Breast epithelium (tissue), 4 donors: ENCODE measurements around the gene SOD2. TPM values are rescaled to one million over a fixed set of nuclear protein-coding genes. Genes with fewer than 3 reads are reported as not detected.

Experiments
- DNase-seq, 2 donors: peaks; one replicate each; pipeline ENCODE4 v3.0.0-alpha.2; 2019; ENCODE audit warnings: low spot score in 2 of 2
- H3K27ac ChIP-seq, 2 donors: fragments of 200-600 bp; sonication (generic) in 1 of 2; one replicate each; pipeline ENCODE4 v1.5.1; 2016 to 2019; ENCODE audit warnings: mild to moderate bottlenecking in 1 of 2
- H3K27me3 ChIP-seq, 2 donors: fragments of 200-600 bp; sonication (generic) in 1 of 2; one replicate each; pipeline versions ENCODE4 v1.5.1 to v1.6.0; 2017 to 2019; ENCODE audit warnings: control low read depth in 1 of 2, mild to moderate bottlenecking in 1 of 2
- H3K36me3 ChIP-seq: fragments of 200-600 bp; one replicate; pipeline ENCODE4 v1.5.1; 2019
- H3K4me1 ChIP-seq, 2 donors: fragments of 200-600 bp; sonication (generic); one replicate each; pipeline ENCODE4 v1.5.1; 2016 to 2019; ENCODE audit warnings: control low read depth in 1 of 2
- H3K4me3 ChIP-seq, 3 donors: fragments of 200-600 bp; sonication (generic); 1 replicate in 2 of 3; 2 replicates in 1 of 3; pipeline ENCODE4 v1.5.1; 2016 to 2019; ENCODE audit warnings: mild to moderate bottlenecking in 3 of 3, moderate library complexity in 2 of 3
- H3K9me3 ChIP-seq, 2 donors: fragments of 200-600 bp; sonication (generic) in 1 of 2; one replicate each; pipeline ENCODE4 v1.5.1; 2016 to 2019; ENCODE audit warnings: control low read depth in 1 of 2
- CTCF ChIP-seq, 3 donors: fragments of 450-650 bp; IDR thresholded peaks; one replicate each; pipeline ENCODE4 v1.5.1; 2016 to 2017; ENCODE audit warnings: antibody characterized with exemption in 3 of 3, mild to moderate bottlenecking in 3 of 3, moderate library complexity in 3 of 3
- POLR2A ChIP-seq: fragments of 450-650 bp; IDR thresholded peaks from one replicate; pipeline ENCODE4 v1.6.1; 2016; ENCODE audit warnings: antibody characterized with exemption, mild to moderate bottlenecking, moderate library complexity
- POLR2AphosphoS5 ChIP-seq, 3 donors: sonication (generic); formaldehyde crosslinking; IDR thresholded peaks; one replicate each; pipeline ENCODE4 v1.6.1; 2017; ENCODE audit warnings: antibody characterized with exemption in 3 of 3
- intact Hi-C: fragments of 100-400 bp; cut with DNase I; formaldehyde crosslinking; loops from one replicate; pipeline ENCODE4 v1.15.1; 2023; ENCODE audit warnings: low total_unique reads
- total RNA-seq, 3 donors: library from RNA; depleted of rRNA; stranded (reverse); fragments of >200 nt; gene quantifications; one replicate each; pipeline ENCODE4 v1.1.0, GENCODE V29; 2016

Gene SOD2
- total RNA-seq, 3 donors from 2014 or later, result 999 to 1,273 (median 1,163) TPM

- DNase-seq, result no peak
Observed at GRCh38 chr6:159646116-159646515, 46.9 kb downstream of the SOD2 start.

GRCh38 chr6:159645640-159646039 lies 47.4 kb downstream of the SOD2 start:
- DNase-seq, result no peak
- Histone ChIP-seq H3K4me1 (no peaks in the 10 kb centered on the region), H3K4me3 (no peak overlapping the region), H3K36me3 (no peaks in the 10 kb centered on the region), H3K9me3 (no peaks in the 10 kb centered on the region), H3K27ac (no peak overlapping the region), H3K27me3 (no peaks in the 10 kb centered on the region)
- TF ChIP-seq POLR2A (no peak), POLR2AphosphoS5 (IDR thresholded peaks at IDR 0.05) (no peak), CTCF (IDR thresholded peaks at IDR 0.05) (no peak)
- intact Hi-C loops, result no loop called here

More at GRCh38 chr6:159646116-159646515, 46.9 kb downstream of the SOD2 start:
- no peak overlapping the region for H3K27ac ChIP-seq
- no peak overlapping the region for H3K4me3 ChIP-seq
- TF ChIP-seq POLR2A (no peak), CTCF (IDR thresholded peaks at IDR 0.05) (no peak), POLR2AphosphoS5 (IDR thresholded peaks at IDR 0.05) (no peak)
- H3K36me3 ChIP-seq, result no peaks in the 10 kb centered on the region
- H3K27me3 ChIP-seq, result no peaks in the 10 kb centered on the region
- H3K9me3 ChIP-seq, result no peaks in the 10 kb centered on the region
- H3K4me1 ChIP-seq, result no peaks in the 10 kb centered on the region
- intact Hi-C loops, result no loop called here

Other genes starting within 250 kb of the SOD2 start
- gene WTAP, start 34.3 kb upstream of the SOD2 start, total RNA-seq, result 100 to 1,000 TPM; 115 to 153 (median 116) TPM
- 10 to 100 TPM in 2 of 3 donors, 1 to 10 TPM in 1; 9.4 to 10.5 (median 10.1) TPM for gene ACAT2, start 68.8 kb upstream of the SOD2 start, total RNA-seq
- gene TCP1, start 96.4 kb upstream of the SOD2 start, total RNA-seq, result 100 to 1,000 TPM; 119 to 151 (median 137) TPM
- 10 to 100 TPM; 52.8 to 72.9 (median 68.2) TPM for gene MRPL18, start 97.2 kb upstream of the SOD2 start, total RNA-seq
- gene PNLDC1, start 107.0 kb upstream of the SOD2 start, total RNA-seq, result under 1 TPM in 2 of 3 donors, not detected in 1; 0.29 to 0.66 TPM
- gene MAS1, start 197.7 kb upstream of the SOD2 start, total RNA-seq, result not detected